ENCODE results near the gene ABHD4. TPM values are rescaled to one million over a fixed set of nuclear protein-coding genes. Genes with fewer than 3 reads are reported as not detected.

ABHD4 gene
- total RNA-seq, 2 donors from 2014 or later: 25.9 to 116 TPM

- DNase-seq (ENCODE audit: low spot score): no peak
- Histone ChIP-seq H3K36me3 (no peaks in the 10 kb centered on the region), H3K9me3 (no peaks in the 10 kb centered on the region), H3K4me3 (no peak overlapping the region), H3K27ac (no peak overlapping the region), H3K4me1 (replicated peaks) (no peaks in the 10 kb centered on the region), H3K27me3 (replicated peaks; ENCODE audit: insufficient read depth) (no peaks in the 10 kb centered on the region)
- WGBS: 84% methylated on average over 25 of the region's 25 CpGs
- intact Hi-C loops (cut with DNase I): loop anchor here (5.0 kb wide), 2 partner anchors 166 to 294 kb away; no protein-coding TSS in a partner anchor
- TF ChIP-seq POLR2AphosphoS5 (IDR thresholded peaks at IDR 0.05) (no peak), POLR2A (IDR thresholded peaks at IDR 0.05) (no peak), CTCF (IDR thresholded peaks at IDR 0.05) (no peak)
These were observed 39.7 kb upstream of the ABHD4 start for GRCh38 chr14:22558221-22558913.

- Histone ChIP-seq H3K4me3 (no peak overlapping the region), H3K4me1 (replicated peaks) (no peaks in the 10 kb centered on the region), H3K27ac (no peak overlapping the region), H3K36me3 (no peaks in the 10 kb centered on the region), H3K9me3 (no peaks in the 10 kb centered on the region), H3K27me3 (replicated peaks; ENCODE audit: insufficient read depth) (no peaks in the 10 kb centered on the region)
- 67% methylated on average over 1 of the region's 1 CpG for WGBS
- TF ChIP-seq POLR2A (IDR thresholded peaks at IDR 0.05) (no peak), POLR2AphosphoS5 (IDR thresholded peaks at IDR 0.05) (no peak), CTCF (IDR thresholded peaks at IDR 0.05) (no peak)
- DNase-seq (ENCODE audit: low spot score): no peak
- intact Hi-C loops (cut with DNase I): loop anchor here (5.0 kb wide), 2 partner anchors 167 to 293 kb away; no protein-coding TSS in a partner anchor
These were observed 39.1 kb upstream of the ABHD4 start for GRCh38 chr14:22559041-22559440.

GRCh38 chr14:22560662-22561365, 37.3 kb upstream of the ABHD4 start:
- intact Hi-C loops (cut with DNase I): no loop called here
- WGBS: 42% methylated on average over 13 of the region's 13 CpGs
- peak; percentile 47 for DNase-seq (ENCODE audit: low spot score)

GRCh38 chr14:22561366-22561660, 36.8 kb upstream of the ABHD4 start:
- intact Hi-C loops (cut with DNase I): no loop called here
- H3K4me3 ChIP-seq: no peak overlapping the region
- H3K9me3 ChIP-seq: no peaks in the 10 kb centered on the region
- no peak overlapping the region for H3K27ac ChIP-seq
- WGBS: 32% methylated on average over 3 of the region's 3 CpGs
- DNase-seq (ENCODE audit: low spot score): no peak
- no peaks in the 10 kb centered on the region for H3K4me1 ChIP-seq (replicated peaks)
- no peaks in the 10 kb centered on the region for H3K27me3 ChIP-seq (replicated peaks; ENCODE audit: insufficient read depth)
- H3K36me3 ChIP-seq: no peaks in the 10 kb centered on the region
- TF ChIP-seq POLR2AphosphoS5 (IDR thresholded peaks at IDR 0.05): no peak
- peak in 1 of 4 experiments; percentile 3 for TF ChIP-seq CTCF (IDR thresholded peaks at IDR 0.05)
- TF ChIP-seq POLR2A (IDR thresholded peaks at IDR 0.05): no peak

More at GRCh38 chr14:22560662-22561365, 37.3 kb upstream of the ABHD4 start:
- Histone ChIP-seq H3K4me1 (replicated peaks) (no peaks in the 10 kb centered on the region), H3K4me3 (no peak overlapping the region), H3K9me3 (no peaks in the 10 kb centered on the region), H3K27me3 (replicated peaks; ENCODE audit: insufficient read depth) (no peaks in the 10 kb centered on the region), H3K27ac (no peak overlapping the region), H3K36me3 (no peaks in the 10 kb centered on the region)
- TF ChIP-seq POLR2A (IDR thresholded peaks at IDR 0.05) (no peak), POLR2AphosphoS5 (IDR thresholded peaks at IDR 0.05) (peak; percentile 76), CTCF (IDR thresholded peaks at IDR 0.05) (no peak)

Data from prostate gland (tissue), 2 donors.